HepG2 (cell line): ENCODE results near the gene CHD9.

Source experiments
- CTCF ChIP-seq: sonication (generic); formaldehyde crosslinking; IDR thresholded peaks from 2 replicates; pipeline ENCODE4 v1.5.0; 2020; ENCODE audit warnings: mild to moderate bottlenecking, missing genetic modification reagents, moderate library complexity
- DNMT1 ChIP-seq: sonication (generic); formaldehyde crosslinking; IDR thresholded peaks from 2 replicates; pipeline ENCODE4 v1.5.1; 2020; ENCODE audit warnings: mild to moderate bottlenecking, missing genetic modification reagents
- RFXAP ChIP-seq: sonication (generic); formaldehyde crosslinking; IDR thresholded peaks from 2 replicates; pipeline ENCODE4 v1.4.0; 2020; ENCODE audit warnings: missing genetic modification reagents, borderline replicate concordance
- TF ChIP-seq, protein P1 (sequence below), 2 experiments: sonication (generic) in 1 of 2; formaldehyde crosslinking in 1 of 2; IDR thresholded peaks; 2 replicates each; pipeline versions ENCODE4 v1.5.1 to v1.6.1; 2011 to 2020; ENCODE audit warnings: borderline replicate concordance in 1 of 2, low read depth in 1 of 2, low read length in 1 of 2, mild to moderate bottlenecking in 1 of 2, missing genetic modification reagents in 1 of 2, moderate library complexity in 1 of 2

GRCh38 chr16:53080345-53081031, 25.7 kb downstream of the CHD9 start:
- no peak for TF ChIP-seq DNMT1 (CRISPR knock-in tag)
- no peak for TF ChIP-seq CTCF
- TF ChIP-seq, protein P1, sequence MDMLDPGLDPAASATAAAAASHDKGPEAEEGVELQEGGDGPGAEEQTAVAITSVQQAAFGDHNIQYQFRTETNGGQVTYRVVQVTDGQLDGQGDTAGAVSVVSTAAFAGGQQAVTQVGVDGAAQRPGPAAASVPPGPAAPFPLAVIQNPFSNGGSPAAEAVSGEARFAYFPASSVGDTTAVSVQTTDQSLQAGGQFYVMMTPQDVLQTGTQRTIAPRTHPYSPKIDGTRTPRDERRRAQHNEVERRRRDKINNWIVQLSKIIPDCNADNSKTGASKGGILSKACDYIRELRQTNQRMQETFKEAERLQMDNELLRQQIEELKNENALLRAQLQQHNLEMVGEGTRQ (IDR thresholded peaks at IDR 0.05; ENCODE audit: low read depth, low read length) = no peak
- TF ChIP-seq, protein P1 (CRISPR knock-in tag; IDR thresholded peaks at IDR 0.05; ENCODE audit: borderline replicate concordance) = no peak
- no peak for TF ChIP-seq RFXAP
